HG03097 (cell line): ENCODE measurements around the gene AURKB.
"Not testable (repeated sequence)": the region's sequence is repeated elsewhere in the genome, so short reads cannot be mapped to it uniquely, and the experiment has no call there.

Experiments used
- ATAC-seq: cut with Tn5 transposase; IDR thresholded peaks from one replicate; pipeline ENCODE4 v1.9.1; 2021; ENCODE audit not compliant: unreplicated experiment, low FRiP score

Gene AURKB

GRCh38 chr17:8209907-8210760 is at the start of gene AURKB:
Gene AURKB, minus strand, starts transcription at chr17:8210575. Its CDS starts 351 bp downstream, at chr17:8210224.
- ATAC-seq = peak; percentile 69

- no peak for ATAC-seq
These were observed 47.4 kb upstream of the AURKB start for GRCh38 chr17:8257801-8258200.

GRCh38 chr17:8256691-8257090 is 46.3 kb upstream of the AURKB start:
- no peak for ATAC-seq

GRCh38 chr17:8256291-8256690 is 45.9 kb upstream of the AURKB start:
- no peak for ATAC-seq

- ATAC-seq = no peak
These were observed 45.1 kb upstream of the AURKB start for GRCh38 chr17:8255499-8255898.

GRCh38 chr17:8254881-8255280 is 44.5 kb upstream of the AURKB start:
- no peak for ATAC-seq

- no peak for ATAC-seq
These were observed 43.4 kb upstream of the AURKB start for GRCh38 chr17:8253801-8254200.

GRCh38 chr17:8251411-8251810 is 41.0 kb upstream of the AURKB start:
- not testable (repeated sequence) for ATAC-seq

- ATAC-seq = no peak
These were observed 39.5 kb upstream of the AURKB start for GRCh38 chr17:8249621-8250500.

GRCh38 chr17:8248751-8249607 is 38.6 kb upstream of the AURKB start, which contains the start of gene PFAS:
Gene PFAS, plus strand, starts transcription at chr17:8249289. Its CDS starts 4,649 bp downstream, at chr17:8253938.
- peak; percentile 50 for ATAC-seq

GRCh38 chr17:8244768-8245167 is 34.4 kb upstream of the AURKB start:
- no peak for ATAC-seq

- no peak for ATAC-seq
These were observed 33.5 kb upstream of the AURKB start for GRCh38 chr17:8243827-8244226.

- ATAC-seq = no peak
These were observed 27.5 kb upstream of the AURKB start for GRCh38 chr17:8237886-8238285.

GRCh38 chr17:8237175-8237574 is 26.8 kb upstream of the AURKB start:
- no peak for ATAC-seq

GRCh38 chr17:8235676-8236075 is 25.3 kb upstream of the AURKB start:
- ATAC-seq = no peak

- no peak for ATAC-seq
These were observed 24.2 kb upstream of the AURKB start for GRCh38 chr17:8234361-8235270.

- no peak for ATAC-seq
These were observed 21.3 kb upstream of the AURKB start for GRCh38 chr17:8231701-8232100.

- no peak for ATAC-seq
These were observed 16.8 kb upstream of the AURKB start for GRCh38 chr17:8227238-8227581.

GRCh38 chr17:8226536-8227237 is 16.3 kb upstream of the AURKB start:
- no peak for ATAC-seq
